Activated CD8-positive, alpha-beta memory T cell treated with anti-CD3 and anti-CD28 coated beads for 24 hours (primary cell): ENCODE results near the gene SLC1A6.
"Not testable (repeated sequence)": the region's sequence is repeated elsewhere in the genome, so short reads cannot be mapped to it uniquely, and the experiment has no call there.

Source experiments
- DNase-seq: peaks from one replicate; pipeline ENCODE4 v3.0.0-alpha.2; 2020

SLC1A6 gene

DNA sequence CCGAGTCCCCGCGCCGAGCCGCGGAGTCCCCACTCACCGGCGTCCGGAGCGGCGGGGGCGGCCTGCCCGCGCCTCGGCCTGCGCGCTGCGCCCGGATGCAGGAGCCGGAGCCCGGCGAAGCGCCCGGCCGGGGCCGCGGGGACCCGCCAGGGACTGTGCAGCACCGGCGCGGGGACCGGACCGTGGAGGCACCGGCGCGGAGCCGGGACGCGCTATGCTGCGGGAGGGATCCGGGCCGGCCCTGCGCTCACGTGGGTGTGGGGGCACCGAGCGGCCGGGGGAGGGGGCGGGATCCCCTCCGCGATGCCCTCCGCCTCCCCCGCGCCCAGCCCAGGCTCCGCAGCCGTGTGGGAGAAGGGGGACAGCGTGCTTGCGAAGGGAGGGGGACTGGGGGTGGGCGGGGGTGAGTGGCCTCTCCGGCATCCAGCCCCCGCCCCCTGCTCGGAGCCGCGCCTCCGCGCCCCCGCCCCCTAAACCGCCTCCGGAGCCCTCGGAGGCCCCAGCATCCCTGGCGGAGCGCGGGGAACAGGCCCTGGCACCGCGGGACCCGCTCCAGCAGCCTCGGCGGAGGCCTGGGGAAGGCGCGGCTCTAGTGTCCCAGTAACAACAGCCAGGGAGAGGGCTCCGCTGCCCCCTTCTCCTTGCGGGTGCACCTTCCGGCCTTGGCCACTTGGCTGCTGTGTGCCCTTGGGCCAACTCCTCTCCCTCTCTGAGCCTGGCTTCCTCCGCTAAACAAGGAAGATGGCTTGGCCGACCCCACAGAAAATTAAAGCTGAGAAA lies at the start of gene SLC1A6:
TSS of gene SLC1A6 (minus strand) at position 389 of the 780 bp plus-strand sequence. CDS start 6,954 bp downstream, outside the sequence.
- no peak for DNase-seq

- DNase-seq = no peak
These were observed 48.8 kb upstream of the SLC1A6 start for GRCh38 chr19:15028490-15028889.

DNA sequence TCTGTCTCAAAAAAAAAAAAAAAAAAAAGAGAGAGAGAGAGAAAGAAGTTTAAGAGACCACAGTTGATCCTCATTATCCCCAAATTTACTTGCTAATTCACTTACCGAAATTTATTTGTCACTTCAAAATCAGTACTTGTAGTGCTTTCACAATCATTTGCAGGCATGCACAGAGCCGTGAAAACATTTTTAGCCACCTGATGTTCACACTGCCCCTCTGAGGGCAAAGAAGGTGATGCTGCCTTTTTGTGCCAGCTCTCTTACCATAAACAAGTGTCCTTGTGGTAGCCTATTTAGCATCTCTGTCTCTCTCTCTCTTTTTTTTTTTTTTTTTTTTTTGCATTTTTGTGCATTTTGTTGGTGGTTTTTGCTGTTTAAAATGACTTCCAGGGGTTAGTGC lies 45.6 kb upstream of the SLC1A6 start:
- no peak for DNase-seq

DNA sequence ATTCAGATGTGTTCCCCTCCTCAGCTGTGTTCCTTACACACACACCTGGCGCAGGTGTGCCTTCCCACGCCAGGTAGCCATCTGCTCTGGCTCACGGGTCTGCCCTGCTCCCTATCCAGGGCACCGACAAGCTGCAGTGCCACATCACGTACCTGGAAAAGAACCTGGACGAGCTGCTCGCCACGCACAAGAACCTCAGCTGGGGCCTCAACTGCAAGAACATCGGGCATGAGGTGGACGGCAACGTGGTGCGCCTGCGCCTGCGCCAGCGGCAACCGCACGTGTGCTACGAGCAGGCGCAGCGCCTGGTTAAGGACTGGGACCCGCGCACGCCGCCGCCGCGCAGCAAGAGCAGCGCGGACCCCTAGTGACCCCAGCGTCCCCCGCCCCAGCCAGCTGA lies 43.1 kb upstream of the SLC1A6 start:
- no peak for DNase-seq

- no peak for DNase-seq
These were observed 41.8 kb upstream of the SLC1A6 start for GRCh38 chr19:15021286-15022007.

DNA sequence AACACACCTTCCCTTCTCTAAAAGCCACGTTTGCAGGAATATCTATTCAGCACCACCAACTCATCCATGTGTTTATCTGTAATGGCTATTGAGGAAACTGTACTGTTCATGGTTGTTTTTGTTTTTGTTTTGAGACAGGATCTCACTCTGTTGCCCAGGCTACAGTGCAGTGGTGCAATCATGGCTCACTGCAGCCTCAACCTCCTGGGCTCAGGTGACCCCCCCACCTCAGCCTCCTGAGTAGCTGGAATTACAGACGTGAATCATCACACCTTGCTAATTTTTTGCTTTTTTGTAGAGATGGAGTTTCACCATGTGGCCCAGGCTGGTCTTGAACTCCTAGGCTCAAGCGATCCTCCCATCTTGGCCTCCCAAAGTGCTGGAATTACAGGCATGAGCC lies 39.2 kb upstream of the SLC1A6 start:
- DNase-seq = not testable (repeated sequence)

- no peak for DNase-seq
These were observed 36.4 kb upstream of the SLC1A6 start for GRCh38 chr19:15015946-15016542.

- no peak for DNase-seq
These were observed 34.9 kb upstream of the SLC1A6 start for GRCh38 chr19:15014579-15014978.

DNA sequence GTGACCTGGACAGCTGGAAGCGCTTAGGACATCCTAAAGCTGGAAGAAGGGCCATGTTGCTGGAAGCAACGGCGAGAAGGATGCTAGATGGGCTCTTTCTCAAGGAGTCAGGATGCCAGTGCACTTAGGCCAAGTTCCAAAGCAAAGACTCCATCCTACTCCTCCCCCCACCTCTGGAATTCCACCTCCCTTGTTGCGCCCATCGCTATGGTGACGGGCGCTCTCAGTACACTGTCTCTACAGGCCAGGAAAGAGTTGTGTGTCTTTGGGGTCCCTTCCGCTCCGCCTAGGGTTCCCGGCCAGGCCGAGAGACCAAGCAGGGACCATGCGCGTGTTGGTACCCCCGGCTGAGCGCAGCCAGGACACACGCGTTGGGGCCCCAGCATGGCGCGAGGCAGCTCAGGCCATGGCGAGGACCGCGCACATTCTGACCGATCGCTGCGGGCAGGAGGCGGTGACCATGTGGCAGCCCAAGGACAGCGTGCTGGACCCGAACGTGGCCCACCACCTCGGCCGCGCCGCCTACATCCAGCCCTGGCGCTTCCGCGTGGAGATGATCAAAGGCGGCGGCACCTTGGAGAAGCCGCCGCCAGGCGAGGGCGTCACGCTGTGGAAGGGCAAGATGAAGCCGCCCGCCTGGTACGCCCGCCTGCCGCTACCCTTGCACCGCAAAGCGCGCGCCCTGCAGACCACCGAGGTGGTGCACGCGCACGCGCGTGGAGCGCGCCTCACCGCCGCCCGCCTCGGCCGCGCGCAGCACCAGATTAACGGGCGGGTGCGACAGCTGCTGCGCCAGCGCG lies 31.0 kb upstream of the SLC1A6 start:
- no peak for DNase-seq

DNA sequence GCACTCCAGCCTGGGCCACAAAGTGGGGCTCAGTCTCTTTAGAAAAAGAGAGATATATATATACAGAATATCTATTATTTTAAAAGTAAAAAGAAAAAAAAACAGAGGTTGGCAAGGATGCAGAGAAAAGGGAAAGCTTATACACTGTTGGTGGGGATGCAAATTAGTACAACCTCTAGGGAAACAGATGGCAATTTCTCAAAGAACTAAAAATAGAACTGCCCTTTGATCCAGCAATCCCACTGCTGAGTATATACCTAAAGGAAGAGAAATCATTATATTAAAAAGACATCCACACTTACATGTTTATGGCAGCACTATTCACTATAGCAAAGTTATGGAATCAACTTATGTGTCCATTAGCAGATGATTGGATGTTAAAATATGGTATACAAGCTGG lies 28.6 kb upstream of the SLC1A6 start:
- no peak for DNase-seq

DNA sequence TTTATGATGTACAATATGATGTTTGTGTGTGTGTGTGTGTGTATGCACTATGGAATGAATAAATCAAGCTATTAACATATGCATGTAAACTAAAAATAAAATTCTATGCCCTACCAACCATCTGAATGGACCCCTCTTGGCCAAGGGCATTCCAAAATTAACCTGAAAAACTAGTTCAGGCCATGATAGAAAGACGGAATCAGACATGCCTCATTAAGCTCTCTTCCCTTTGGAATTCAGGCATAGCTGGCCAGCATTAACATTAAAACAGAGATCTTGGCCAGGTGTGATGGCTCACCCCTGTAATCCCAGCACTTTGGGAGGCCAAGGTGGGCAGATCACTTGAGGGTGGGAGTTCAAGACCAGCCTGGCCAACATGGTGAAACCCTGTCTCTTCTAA lies 18.3 kb upstream of the SLC1A6 start:
- no peak for DNase-seq

DNA sequence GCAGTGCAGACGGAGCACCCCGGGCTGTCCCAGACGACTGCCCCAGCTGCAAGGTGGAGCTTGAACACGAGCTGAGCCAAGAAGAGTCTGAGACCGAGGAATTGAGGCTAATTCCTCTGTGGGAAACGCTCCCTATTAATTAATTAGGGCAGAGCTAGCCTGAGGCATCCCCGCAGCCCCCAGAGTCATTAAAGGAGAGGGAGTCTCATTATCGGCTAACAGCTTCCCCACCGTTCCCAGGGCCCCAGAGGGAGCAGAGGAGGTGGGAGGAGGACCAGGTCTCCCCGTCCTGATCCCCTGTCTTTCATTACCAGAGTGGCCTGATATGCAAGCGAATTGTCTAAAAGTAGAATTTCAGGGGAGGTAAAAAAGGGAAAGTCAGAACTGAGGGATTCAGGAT lies 13.1 kb upstream of the SLC1A6 start:
- DNase-seq = no peak

GRCh38 chr19:14985133-14985532 lies 5.5 kb upstream of the SLC1A6 start:
- no peak for DNase-seq

DNA sequence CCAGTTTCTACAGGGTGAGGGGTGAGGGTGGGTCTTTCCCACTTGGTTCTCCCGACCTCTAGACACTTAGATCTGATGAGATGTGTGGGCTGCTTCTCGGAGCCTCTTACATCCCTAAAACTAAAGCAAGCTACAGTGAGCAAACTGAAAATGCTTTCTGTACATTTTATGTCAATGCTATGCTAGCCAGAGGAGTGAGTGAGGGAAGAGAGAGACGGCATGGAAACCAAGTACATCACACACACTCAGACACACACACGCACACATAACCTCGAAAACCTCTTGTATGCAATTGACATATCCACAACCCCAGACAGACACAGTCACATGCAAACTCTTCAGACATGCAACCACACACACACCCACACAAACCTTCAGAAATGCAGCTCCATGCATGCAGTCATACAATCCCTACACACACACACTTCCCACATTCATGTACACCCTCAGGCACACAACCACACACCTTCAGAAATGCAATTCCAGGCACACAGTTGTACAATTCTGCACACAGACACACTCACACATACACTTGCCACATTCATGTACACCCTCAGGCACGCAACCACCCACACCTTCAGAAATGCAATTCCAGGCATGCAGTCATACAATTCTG lies 1.4 kb downstream of the SLC1A6 start:
- no peak for DNase-seq

DNA sequence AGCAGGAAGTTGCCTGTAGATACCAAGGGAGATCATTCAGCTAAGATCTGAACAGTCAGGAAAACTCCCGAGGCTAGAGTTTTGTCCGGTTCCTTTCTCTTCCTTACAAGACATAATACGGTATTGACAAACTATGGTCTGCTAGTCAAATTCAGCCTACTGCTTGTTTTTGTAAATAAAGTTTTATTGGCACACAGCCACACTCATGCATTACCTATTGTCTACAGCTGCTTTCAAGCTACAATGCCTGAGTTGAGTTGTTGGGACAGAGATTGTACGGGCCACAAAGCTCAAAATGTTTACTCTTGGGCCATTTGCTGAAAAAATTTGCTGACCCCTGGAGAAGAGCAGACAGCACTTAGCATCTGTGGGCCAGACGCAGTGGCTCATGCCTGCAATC lies 2.5 kb downstream of the SLC1A6 start:
- no peak for DNase-seq

DNA sequence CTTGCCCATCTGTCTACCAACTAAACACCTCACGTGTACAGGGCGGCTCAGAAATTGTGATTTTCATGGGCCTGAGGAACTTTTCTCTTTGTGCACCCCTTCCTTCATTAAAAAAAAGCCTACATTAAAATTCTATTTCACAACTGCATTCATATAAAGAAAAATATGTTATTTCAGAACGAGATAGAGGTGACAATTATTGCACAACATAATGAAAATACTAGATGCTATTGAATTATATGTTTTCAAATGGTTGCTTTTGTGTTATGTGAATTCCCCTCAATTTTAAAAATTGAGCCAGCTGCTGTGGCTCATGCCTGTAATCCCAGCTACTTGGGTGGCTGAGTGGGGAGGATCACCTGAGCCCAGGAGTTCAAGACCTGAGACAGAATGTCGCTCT lies 5.2 kb downstream of the SLC1A6 start:
- no peak for DNase-seq

DNA sequence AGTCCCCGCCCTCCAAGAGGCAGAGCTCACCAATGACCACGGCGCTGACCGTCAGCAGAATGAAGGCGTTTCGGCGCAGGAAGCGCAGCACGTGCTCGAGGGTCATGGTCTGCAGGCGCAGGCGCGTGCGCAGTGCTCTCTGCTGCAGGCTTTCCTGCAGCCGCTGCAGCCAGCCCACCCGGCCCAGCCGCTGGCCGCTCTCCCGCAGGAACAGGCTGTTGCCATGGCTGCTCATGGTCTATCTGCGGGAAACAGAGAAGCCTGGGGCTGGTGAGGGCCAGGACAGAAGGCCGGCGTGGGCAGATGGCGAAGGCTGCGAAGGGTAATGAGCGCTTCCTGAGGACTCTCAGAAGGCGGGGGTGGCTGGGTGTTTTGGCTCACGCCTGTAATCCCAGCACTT lies 7.0 kb downstream of the SLC1A6 start:
- DNase-seq = no peak

DNA sequence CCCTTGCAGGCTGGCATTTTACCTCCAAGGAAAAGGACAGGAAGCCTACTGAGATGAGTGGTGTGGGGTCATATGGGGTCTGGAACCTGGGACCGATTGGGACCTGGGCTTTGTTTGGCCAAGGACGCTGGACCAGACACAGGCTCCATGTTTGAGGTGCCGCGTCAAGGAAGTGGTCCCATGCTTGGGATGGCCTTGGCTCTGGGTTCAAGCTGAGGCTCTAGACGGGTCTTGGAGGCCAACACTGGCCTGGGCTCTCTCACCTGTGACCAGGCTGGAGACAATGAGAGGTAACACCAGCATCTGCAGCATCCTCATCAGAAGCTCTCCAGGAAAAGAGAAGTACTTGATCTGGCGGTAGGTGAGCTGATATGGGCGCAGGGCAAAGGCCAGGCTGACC lies 8.2 kb downstream of the SLC1A6 start:
- DNase-seq = no peak

GRCh38 chr19:14968247-14968646 lies 11.4 kb downstream of the SLC1A6 start:
- no peak for DNase-seq

DNA sequence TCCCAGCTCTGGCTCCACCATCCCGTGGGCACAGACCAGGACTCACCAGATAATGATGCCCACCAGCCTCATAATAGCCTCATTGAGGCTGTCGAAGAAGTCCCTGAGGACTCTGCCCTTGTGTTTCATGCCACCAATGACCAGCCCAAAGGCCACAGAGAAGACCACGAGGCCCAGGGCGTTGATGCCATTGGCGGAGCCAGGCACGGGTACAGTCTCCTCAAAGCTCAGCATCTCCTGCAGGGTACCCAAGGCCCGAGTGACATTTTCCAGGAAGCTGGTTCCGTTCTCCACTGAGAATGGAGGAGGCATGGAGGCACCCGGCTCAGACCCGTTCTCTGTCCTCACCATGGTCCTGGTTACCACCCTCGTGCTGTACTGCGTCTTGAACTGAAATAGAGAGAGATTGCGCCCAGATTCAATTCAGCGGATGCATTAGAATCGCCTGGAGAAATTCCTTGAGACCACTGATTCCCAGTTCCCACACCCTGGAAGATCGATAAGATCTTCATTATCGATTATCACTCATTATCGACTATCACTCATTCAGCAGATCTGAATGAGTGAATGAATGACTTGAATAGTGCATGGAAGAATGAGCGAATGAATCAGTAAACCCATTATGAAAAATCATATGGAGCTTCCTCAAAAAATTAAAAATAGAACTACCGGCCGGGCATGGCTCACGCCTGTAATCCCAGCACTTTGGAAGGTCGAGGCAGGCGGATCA lies 17.5 kb downstream of the SLC1A6 start:
- no peak for DNase-seq

DNA sequence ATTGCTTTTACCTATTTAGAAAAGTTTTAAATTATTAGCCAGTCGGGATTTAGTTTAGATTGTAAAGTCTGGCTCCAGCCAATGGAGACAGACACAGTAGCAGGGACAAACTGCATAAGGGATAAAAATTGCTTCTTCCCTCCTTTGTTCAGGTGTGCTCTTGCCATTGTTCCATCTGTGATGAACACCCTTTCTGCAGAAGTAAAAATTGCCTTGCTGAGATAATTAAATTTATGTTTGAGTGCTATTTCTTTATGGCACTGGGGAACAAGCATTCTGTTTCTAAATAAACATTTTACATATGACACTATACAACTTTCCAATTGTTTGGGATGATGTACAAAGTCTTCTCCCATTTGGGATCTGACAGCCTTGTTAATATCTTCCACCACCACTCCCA lies 20.4 kb downstream of the SLC1A6 start:
- DNase-seq = no peak

GRCh38 chr19:14957464-14957863 lies 22.2 kb downstream of the SLC1A6 start:
- no peak for DNase-seq
